ENCODE measurements around the gene AR.
"Not testable (repeated sequence)": the region's sequence is repeated elsewhere in the genome, so short reads cannot be mapped to it uniquely, and the experiment has no call there.

The AR gene

GRCh38 chrX:67670717-67671116 lies 126.9 kb downstream of the AR start:
- H3K9me3 Mint-ChIP-seq, result peaks cover 17% of the 10 kb centered on the region
- H3K36me3 Mint-ChIP-seq (ENCODE audit: insufficient read depth); ATAC-seq (replicated peaks; ENCODE audit: extremely low read depth, poor library complexity, severe bottlenecking): not testable (repeated sequence)

GRCh38 chrX:67673741-67674274 lies 130.0 kb downstream of the AR start:
- H3K9me3 Mint-ChIP-seq, result peaks cover 12% of the 10 kb centered on the region
- no peaks in the 10 kb centered on the region for H3K36me3 Mint-ChIP-seq (ENCODE audit: insufficient read depth)
- H3K4me1 Mint-ChIP-seq, result no peaks in the 10 kb centered on the region
- no peak overlapping the region for H3K27ac Mint-ChIP-seq (ENCODE audit: low read depth)
- ATAC-seq (replicated peaks; ENCODE audit: extremely low read depth, poor library complexity, severe bottlenecking) (no peak), DNase-seq (ENCODE audit: low spot score in 2 of 2) (no peak)
- H3K27me3 Mint-ChIP-seq, result no peaks in the 10 kb centered on the region
- H3K4me3 Mint-ChIP-seq, result no peak overlapping the region

More at GRCh38 chrX:67670717-67671116, 126.9 kb downstream of the AR start:
- not testable (repeated sequence) for DNase-seq (ENCODE audit: low spot score in 2 of 2); H3K4me3 Mint-ChIP-seq; H3K27ac Mint-ChIP-seq (ENCODE audit: low read depth); H3K27me3 Mint-ChIP-seq; H3K4me1 Mint-ChIP-seq

GRCh38 chrX:67674741-67675140 lies 130.9 kb downstream of the AR start:
- no peak overlapping the region for H3K27ac Mint-ChIP-seq (ENCODE audit: low read depth)
- no peak for ATAC-seq (replicated peaks; ENCODE audit: extremely low read depth, poor library complexity, severe bottlenecking)
- no peak overlapping the region for H3K4me3 Mint-ChIP-seq
- peaks cover 12% of the 10 kb centered on the region for H3K9me3 Mint-ChIP-seq
- DNase-seq (ENCODE audit: low spot score in 2 of 2), result no peak
- H3K4me1 Mint-ChIP-seq, result no peaks in the 10 kb centered on the region
- no peaks in the 10 kb centered on the region for H3K27me3 Mint-ChIP-seq
- no peaks in the 10 kb centered on the region for H3K36me3 Mint-ChIP-seq (ENCODE audit: insufficient read depth)

- H3K36me3 Mint-ChIP-seq (ENCODE audit: insufficient read depth), result peaks cover 2% of the 10 kb centered on the region
- H3K27me3 Mint-ChIP-seq, result no peaks in the 10 kb centered on the region
- no peak for ATAC-seq (replicated peaks; ENCODE audit: extremely low read depth, poor library complexity, severe bottlenecking)
- DNase-seq (ENCODE audit: low spot score in 2 of 2), result no peak
- no peaks in the 10 kb centered on the region for H3K9me3 Mint-ChIP-seq
- no peak overlapping the region for H3K27ac Mint-ChIP-seq (ENCODE audit: low read depth)
- H3K4me1 Mint-ChIP-seq, result no peaks in the 10 kb centered on the region
- no peak overlapping the region for H3K4me3 Mint-ChIP-seq
Measured at GRCh38 chrX:67684136-67684535, 140.3 kb downstream of the AR start.

- H3K36me3 Mint-ChIP-seq (ENCODE audit: insufficient read depth), result no peaks in the 10 kb centered on the region
- no peak for DNase-seq (ENCODE audit: low spot score in 2 of 2)
- H3K4me1 Mint-ChIP-seq, result no peaks in the 10 kb centered on the region
- no peak overlapping the region for H3K27ac Mint-ChIP-seq (ENCODE audit: low read depth)
- peaks cover 6% of the 10 kb centered on the region for H3K9me3 Mint-ChIP-seq
- H3K4me3 Mint-ChIP-seq, result no peak overlapping the region
- H3K27me3 Mint-ChIP-seq, result no peaks in the 10 kb centered on the region
- ATAC-seq (replicated peaks; ENCODE audit: extremely low read depth, poor library complexity, severe bottlenecking), result no peak
Measured at GRCh38 chrX:67692246-67692645, 148.4 kb downstream of the AR start.

GRCh38 chrX:67693928-67694327 lies 150.1 kb downstream of the AR start:
- Mint-ChIP-seq H3K9me3 (peaks cover 6% of the 10 kb centered on the region), H3K36me3 (ENCODE audit: insufficient read depth) (no peaks in the 10 kb centered on the region), H3K27me3 (no peaks in the 10 kb centered on the region), H3K4me3 (no peak overlapping the region), H3K4me1 (no peaks in the 10 kb centered on the region), H3K27ac (ENCODE audit: low read depth) (no peak overlapping the region)
- DNase-seq (ENCODE audit: low spot score in 2 of 2) (no peak), ATAC-seq (replicated peaks; ENCODE audit: extremely low read depth, poor library complexity, severe bottlenecking) (no peak)

- no peak overlapping the region for H3K27ac Mint-ChIP-seq (ENCODE audit: low read depth)
- no peaks in the 10 kb centered on the region for H3K27me3 Mint-ChIP-seq
- no peaks in the 10 kb centered on the region for H3K4me1 Mint-ChIP-seq
- ATAC-seq (replicated peaks; ENCODE audit: extremely low read depth, poor library complexity, severe bottlenecking) (no peak), DNase-seq (ENCODE audit: low spot score in 2 of 2) (no peak)
- H3K9me3 Mint-ChIP-seq, result no peaks in the 10 kb centered on the region
- no peak overlapping the region for H3K4me3 Mint-ChIP-seq
- no peaks in the 10 kb centered on the region for H3K36me3 Mint-ChIP-seq (ENCODE audit: insufficient read depth)
Measured at GRCh38 chrX:67697452-67697851, 153.6 kb downstream of the AR start.

- H3K36me3 Mint-ChIP-seq (ENCODE audit: insufficient read depth), result no peaks in the 10 kb centered on the region
- DNase-seq (ENCODE audit: low spot score in 2 of 2) (no peak), ATAC-seq (replicated peaks; ENCODE audit: extremely low read depth, poor library complexity, severe bottlenecking) (no peak)
- no peaks in the 10 kb centered on the region for H3K4me1 Mint-ChIP-seq
- H3K27me3 Mint-ChIP-seq, result no peaks in the 10 kb centered on the region
- no peak overlapping the region for H3K4me3 Mint-ChIP-seq
- H3K9me3 Mint-ChIP-seq, result no peaks in the 10 kb centered on the region
- no peak overlapping the region for H3K27ac Mint-ChIP-seq (ENCODE audit: low read depth)
Measured at GRCh38 chrX:67700602-67701001, 156.8 kb downstream of the AR start.

GRCh38 chrX:67714004-67714403 lies 170.2 kb downstream of the AR start:
- Mint-ChIP-seq H3K36me3 (ENCODE audit: insufficient read depth) (no peaks in the 10 kb centered on the region), H3K27me3 (no peaks in the 10 kb centered on the region), H3K4me1 (no peaks in the 10 kb centered on the region), H3K27ac (ENCODE audit: low read depth) (no peak overlapping the region), H3K4me3 (no peak overlapping the region), H3K9me3 (peaks cover 12% of the 10 kb centered on the region)
- ATAC-seq (replicated peaks; ENCODE audit: extremely low read depth, poor library complexity, severe bottlenecking), result no peak
- no peak for DNase-seq (ENCODE audit: low spot score in 2 of 2)

GRCh38 chrX:67717571-67717970 lies 173.8 kb downstream of the AR start:
- no peak overlapping the region for H3K4me3 Mint-ChIP-seq
- no peaks in the 10 kb centered on the region for H3K36me3 Mint-ChIP-seq (ENCODE audit: insufficient read depth)
- DNase-seq (ENCODE audit: low spot score in 2 of 2) (no peak), ATAC-seq (replicated peaks; ENCODE audit: extremely low read depth, poor library complexity, severe bottlenecking) (no peak)
- no peaks in the 10 kb centered on the region for H3K4me1 Mint-ChIP-seq
- H3K27ac Mint-ChIP-seq (ENCODE audit: low read depth), result no peak overlapping the region
- no peaks in the 10 kb centered on the region for H3K27me3 Mint-ChIP-seq
- H3K9me3 Mint-ChIP-seq, result peaks cover 6% of the 10 kb centered on the region

- DNase-seq (ENCODE audit: low spot score in 2 of 2), result no peak
- no peak overlapping the region for H3K4me3 Mint-ChIP-seq
- H3K27ac Mint-ChIP-seq (ENCODE audit: low read depth), result no peak overlapping the region
- no peaks in the 10 kb centered on the region for H3K36me3 Mint-ChIP-seq (ENCODE audit: insufficient read depth)
- H3K4me1 Mint-ChIP-seq, result no peaks in the 10 kb centered on the region
- H3K27me3 Mint-ChIP-seq, result no peaks in the 10 kb centered on the region
- no peak for ATAC-seq (replicated peaks; ENCODE audit: extremely low read depth, poor library complexity, severe bottlenecking)
- peaks cover 6% of the 10 kb centered on the region for H3K9me3 Mint-ChIP-seq
Measured at GRCh38 chrX:67718926-67719325, 175.1 kb downstream of the AR start.

GRCh38 chrX:67720344-67720743 lies 176.5 kb downstream of the AR start:
- no peaks in the 10 kb centered on the region for H3K36me3 Mint-ChIP-seq (ENCODE audit: insufficient read depth)
- DNase-seq (ENCODE audit: low spot score in 2 of 2) (no peak), ATAC-seq (replicated peaks; ENCODE audit: extremely low read depth, poor library complexity, severe bottlenecking) (no peak)
- peaks cover 6% of the 10 kb centered on the region for H3K9me3 Mint-ChIP-seq
- no peak overlapping the region for H3K4me3 Mint-ChIP-seq
- no peak overlapping the region for H3K27ac Mint-ChIP-seq (ENCODE audit: low read depth)
- H3K4me1 Mint-ChIP-seq, result no peaks in the 10 kb centered on the region
- no peaks in the 10 kb centered on the region for H3K27me3 Mint-ChIP-seq

- Mint-ChIP-seq H3K27me3 (no peaks in the 10 kb centered on the region), H3K27ac (ENCODE audit: low read depth) (no peak overlapping the region), H3K4me3 (no peak overlapping the region), H3K9me3 (peaks cover 3% of the 10 kb centered on the region), H3K4me1 (no peaks in the 10 kb centered on the region), H3K36me3 (ENCODE audit: insufficient read depth) (no peaks in the 10 kb centered on the region)
- no peak for ATAC-seq (replicated peaks; ENCODE audit: extremely low read depth, poor library complexity, severe bottlenecking)
- DNase-seq (ENCODE audit: low spot score in 2 of 2), result no peak
Measured at GRCh38 chrX:67721321-67721720, 177.5 kb downstream of the AR start.
